Medulla oblongata (tissue), 1 donor: Measurements from ENCODE around the gene DCLRE1A.
A peak's percentile ranks its signal among the peaks of the same experiment; 100 is the strongest.

Experiments
- DNase-seq: peaks from one replicate; pipeline ENCODE4 v3.0.0-alpha.2; 2015; ENCODE audit errors: extremely low spot score

Gene DCLRE1A

GRCh38 chr10:113854013-113854760 lies at the start of gene DCLRE1A, which contains the start of gene NHLRC2:
Gene DCLRE1A (minus strand): TSS chr10:113854082. CDS start chr10:113853182, 900 bp downstream.
Gene NHLRC2 (plus strand): TSS chr10:113854661. CDS start chr10:113854873, 212 bp downstream.
- DNase-seq: peak; percentile 87

GRCh38 chr10:113899952-113900598 lies 46.2 kb upstream of the DCLRE1A start:
- DNase-seq: no peak

GRCh38 chr10:113897693-113898618 lies 44.1 kb upstream of the DCLRE1A start:
- peak; percentile 65 for DNase-seq

GRCh38 chr10:113895018-113895417 lies 41.1 kb upstream of the DCLRE1A start:
- DNase-seq: no peak

- DNase-seq: peak; percentile 54
Measured at GRCh38 chr10:113894581-113894980, 40.7 kb upstream of the DCLRE1A start.

GRCh38 chr10:113893570-113893969 lies 39.7 kb upstream of the DCLRE1A start:
- DNase-seq: peak; percentile 12

GRCh38 chr10:113891476-113891875 lies 37.6 kb upstream of the DCLRE1A start:
- peak; percentile 61 for DNase-seq

GRCh38 chr10:113890769-113891168 lies 36.9 kb upstream of the DCLRE1A start:
- DNase-seq: no peak

GRCh38 chr10:113889911-113890310 lies 36.0 kb upstream of the DCLRE1A start:
- no peak for DNase-seq

GRCh38 chr10:113882240-113882639 lies 28.4 kb upstream of the DCLRE1A start:
- DNase-seq: no peak

GRCh38 chr10:113880236-113880635 lies 26.4 kb upstream of the DCLRE1A start:
- no peak for DNase-seq

GRCh38 chr10:113879691-113880090 lies 25.8 kb upstream of the DCLRE1A start:
- no peak for DNase-seq

- DNase-seq: no peak
Measured at GRCh38 chr10:113876461-113876860, 22.6 kb upstream of the DCLRE1A start.

GRCh38 chr10:113875212-113875611 lies 21.3 kb upstream of the DCLRE1A start:
- no peak for DNase-seq

GRCh38 chr10:113872139-113873030 lies 18.5 kb upstream of the DCLRE1A start:
- no peak for DNase-seq

GRCh38 chr10:113869789-113870188 lies 15.9 kb upstream of the DCLRE1A start:
- no peak for DNase-seq

- no peak for DNase-seq
Measured at GRCh38 chr10:113867904-113868303, 14.0 kb upstream of the DCLRE1A start.

GRCh38 chr10:113866551-113867394 lies 12.9 kb upstream of the DCLRE1A start:
- no peak for DNase-seq

GRCh38 chr10:113865901-113866300 lies 12.0 kb upstream of the DCLRE1A start:
- DNase-seq: no peak

- DNase-seq: no peak
Measured at GRCh38 chr10:113859261-113859660, 5.4 kb upstream of the DCLRE1A start.
